Measurements from ENCODE around the gene STK32C.

DNA sequence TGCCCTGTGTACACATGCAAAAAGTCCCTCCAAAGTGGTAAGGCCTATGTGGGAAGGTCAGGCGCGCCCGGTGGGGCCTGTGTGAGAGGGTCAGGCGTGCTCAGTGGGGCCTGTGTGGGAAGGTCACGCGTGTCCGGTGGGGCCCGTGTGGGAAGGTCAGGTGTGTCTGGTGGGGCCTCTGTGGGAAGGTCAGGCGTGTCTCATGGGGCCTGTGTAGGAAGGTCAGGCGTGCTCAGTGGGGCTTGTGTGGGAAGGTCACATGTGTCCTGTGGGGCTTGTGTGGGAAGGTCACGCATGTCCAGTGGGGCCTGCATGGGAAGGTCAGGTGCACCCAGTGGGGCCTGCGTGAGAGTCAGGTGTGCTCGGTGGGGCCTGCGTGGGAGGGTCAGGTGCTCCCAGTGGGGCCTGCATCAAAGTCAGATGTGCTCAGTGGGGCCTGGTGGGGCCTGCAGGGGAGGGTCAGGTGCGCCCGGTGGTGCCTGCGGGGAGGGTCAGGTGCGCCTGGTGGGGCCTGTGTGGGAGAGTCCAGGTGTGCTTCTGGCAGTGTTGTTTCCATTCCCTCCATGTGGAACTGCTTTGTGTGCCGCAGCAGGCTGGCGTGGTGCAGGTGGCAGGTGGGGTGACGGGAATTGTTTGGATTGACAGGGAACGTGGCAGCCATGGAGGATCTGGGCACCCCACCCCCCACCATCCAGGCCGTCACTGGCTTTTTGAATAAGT is 39.6 kb upstream of the STK32C start:
- no peak for TF ChIP-seq POLR2A (IDR thresholded peaks at IDR 0.05)
- no peak for TF ChIP-seq EP300 (IDR thresholded peaks at IDR 0.05)
- TF ChIP-seq, protein P1, sequence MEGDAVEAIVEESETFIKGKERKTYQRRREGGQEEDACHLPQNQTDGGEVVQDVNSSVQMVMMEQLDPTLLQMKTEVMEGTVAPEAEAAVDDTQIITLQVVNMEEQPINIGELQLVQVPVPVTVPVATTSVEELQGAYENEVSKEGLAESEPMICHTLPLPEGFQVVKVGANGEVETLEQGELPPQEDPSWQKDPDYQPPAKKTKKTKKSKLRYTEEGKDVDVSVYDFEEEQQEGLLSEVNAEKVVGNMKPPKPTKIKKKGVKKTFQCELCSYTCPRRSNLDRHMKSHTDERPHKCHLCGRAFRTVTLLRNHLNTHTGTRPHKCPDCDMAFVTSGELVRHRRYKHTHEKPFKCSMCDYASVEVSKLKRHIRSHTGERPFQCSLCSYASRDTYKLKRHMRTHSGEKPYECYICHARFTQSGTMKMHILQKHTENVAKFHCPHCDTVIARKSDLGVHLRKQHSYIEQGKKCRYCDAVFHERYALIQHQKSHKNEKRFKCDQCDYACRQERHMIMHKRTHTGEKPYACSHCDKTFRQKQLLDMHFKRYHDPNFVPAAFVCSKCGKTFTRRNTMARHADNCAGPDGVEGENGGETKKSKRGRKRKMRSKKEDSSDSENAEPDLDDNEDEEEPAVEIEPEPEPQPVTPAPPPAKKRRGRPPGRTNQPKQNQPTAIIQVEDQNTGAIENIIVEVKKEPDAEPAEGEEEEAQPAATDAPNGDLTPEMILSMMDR (IDR thresholded peaks at IDR 0.05) = no peak
- TF ChIP-seq POLR2AphosphoS5 (IDR thresholded peaks at IDR 0.05) = no peak
